ENCODE measurements around the gene RPL10A. TPM values are rescaled to one million over a fixed set of nuclear protein-coding genes. Genes with fewer than 3 reads are reported as not detected.

RPL10A gene
- total and polyA plus RNA-seq, 2 of the 8 experiments (the other 6 are each of a cell fraction or from before 2014, with no cell fraction given), result 1,893 to 2,948 TPM

DNA sequence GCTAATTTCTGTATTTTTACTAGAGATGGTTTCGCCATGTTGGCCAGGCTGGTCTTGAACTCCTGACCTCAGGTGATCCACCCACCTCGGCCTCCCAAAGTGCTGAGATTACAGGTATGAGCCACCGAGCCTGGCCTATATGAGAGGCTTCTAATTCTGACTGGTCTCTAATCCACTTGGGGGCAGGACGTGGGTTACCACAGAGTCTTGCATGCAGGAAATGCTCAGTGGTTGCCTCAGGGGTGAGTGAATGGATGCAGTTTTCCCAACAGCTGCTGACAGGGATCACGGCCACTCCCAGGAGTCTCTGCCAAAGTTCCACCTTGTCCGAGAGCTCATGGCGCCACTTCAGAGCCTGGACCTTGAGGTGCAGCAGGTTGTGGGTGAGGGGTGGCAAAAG is 22.5 kb upstream of the RPL10A start:
- Histone ChIP-seq H3K4me3 (ENCODE audit: extremely low read depth in 1 of 4, insufficient read depth in 2 of 4, low read depth in 3 of 4, low read length in 4 of 4) (no peak overlapping the region), H4K5ac (ENCODE audit: insufficient read length, low read depth, low read length) (no peak overlapping the region), H3K23me2 (ENCODE audit: low read depth, low read length) (no peaks in the 10 kb centered on the region), H3K79me2 (ENCODE audit: control insufficient read depth in 1 of 2, insufficient read depth in 2 of 2, low read length in 2 of 2) (no peaks in the 10 kb centered on the region), H3K27ac (ENCODE audit: low read depth, low read length) (no peak overlapping the region), H3K9ac (replicated peaks in 1 of 4; ENCODE audit: extremely low read depth in 1 of 4, low read depth in 3 of 4, low read length in 3 of 4) (no peak overlapping the region), H3K56ac (replicated peaks; ENCODE audit: insufficient read length, low read depth, low read length) (no peak overlapping the region), H3K36me3 (ENCODE audit: control insufficient read depth in 2 of 4, insufficient read depth in 4 of 4, low read length in 3 of 4) (no peaks in the 10 kb centered on the region), H2AK5ac (ENCODE audit: low read depth, low read length) (no peak overlapping the region), H2BK15ac (ENCODE audit: low read length) (no peak overlapping the region), H3K79me1 (ENCODE audit: low read depth, low read length) (no peaks in the 10 kb centered on the region), H3K4ac (replicated peaks; ENCODE audit: insufficient read length, low read depth, low read length) (no peak overlapping the region), H3K18ac (ENCODE audit: extremely low read depth, low read length) (no peak overlapping the region), H2BK20ac (ENCODE audit: low read length) (no peak overlapping the region), H3K4me1 (replicated peaks in 1 of 4; ENCODE audit: control insufficient read depth in 3 of 4, insufficient read depth in 4 of 4, low read length in 3 of 4) (no peaks in the 10 kb centered on the region), H4K20me1 (replicated peaks in 1 of 2; ENCODE audit: control insufficient read depth in 1 of 2, insufficient read depth in 2 of 2, low read length in 2 of 2) (no peaks in the 10 kb centered on the region), H3K4me2 (ENCODE audit: insufficient read depth in 1 of 2, low read depth in 2 of 2, low read length in 2 of 2) (no peak overlapping the region; a peak in 1 of 4 replicates), H2AFZ (ENCODE audit: low read length) (no peak overlapping the region), H3K14ac (ENCODE audit: insufficient read length) (no peak overlapping the region), H2BK120ac (replicated peaks; ENCODE audit: low read depth, low read length) (no peak overlapping the region), H2BK5ac (ENCODE audit: low read depth, low read length) (no peak overlapping the region), H4K91ac (replicated peaks; ENCODE audit: insufficient read length, low read length) (no peak overlapping the region), H3K23ac (ENCODE audit: insufficient read length) (no peak overlapping the region), H3K27me3 (replicated peaks in 1 of 4; ENCODE audit: control insufficient read depth in 3 of 4, extremely low read depth in 1 of 4, insufficient read depth in 3 of 4, low read length in 3 of 4) (no peaks in the 10 kb centered on the region), H2BK12ac (ENCODE audit: low read depth, low read length) (no peak overlapping the region), H4K8ac (ENCODE audit: extremely low read depth, insufficient read depth, low read length) (no peak overlapping the region), H3K9me3 (ENCODE audit: insufficient read depth in 2 of 2, low read depth in 1 of 2, low read length in 1 of 2) (no peaks in the 10 kb centered on the region)
- FAIRE-seq, result no peak
- 86% methylated on average over 6 of the region's 7 CpGs; no CpG with 5 or more reads in 1 of the 2 experiments for WGBS, 2 experiments (ENCODE audit: extremely low coverage in 1 of 2, insufficient coverage in 1 of 2, insufficient read length in 1 of 2, insufficient replicate concordance in 2 of 2, low coverage in 1 of 2, low lambda C conversion rate in 2 of 2, missing lambda C conversion rate in 1 of 2)
- DNase-seq (ENCODE audit: low read depth in 1 of 2, low spot score in 2 of 2), result no peak
- CTCF ChIA-PET (ENCODE audit: partially characterized antibody), result interaction anchor here (5.6 to 11.0 kb wide), 5 partner anchors 17 to 149 kb away, joined by 29 to 161 read pairs (median 50); partner anchors contain the start of genes DEF6 and PPARD
- POLR2A ChIA-PET (ENCODE audit: partially characterized antibody), result interaction anchor here (0.6 kb wide), 1 partner anchor 26 kb away, joined by 3 read pairs; no protein-coding TSS in a partner anchor
- TF ChIP-seq PHF8 (conservative IDR thresholded peaks at IDR 0.05; ENCODE audit: low read depth, low read length) (no peak), EGR1 (IDR thresholded peaks at IDR 0.05; ENCODE audit: borderline replicate concordance, low read depth, low read length) (no peak), CHD1 (IDR thresholded peaks at IDR 0.05; ENCODE audit: low read depth, low read length) (no peak), RFX5 (IDR thresholded peaks at IDR 0.05; ENCODE audit: borderline replicate concordance, low read depth, low read length) (no peak), CHD2 (IDR thresholded peaks at IDR 0.05; ENCODE audit: low read length) (no peak)

All from H1 (cell line).